Measurements from ENCODE around the gene FAM237A.

FAM237A gene
- long read RNA-seq: 0 reads

DNA sequence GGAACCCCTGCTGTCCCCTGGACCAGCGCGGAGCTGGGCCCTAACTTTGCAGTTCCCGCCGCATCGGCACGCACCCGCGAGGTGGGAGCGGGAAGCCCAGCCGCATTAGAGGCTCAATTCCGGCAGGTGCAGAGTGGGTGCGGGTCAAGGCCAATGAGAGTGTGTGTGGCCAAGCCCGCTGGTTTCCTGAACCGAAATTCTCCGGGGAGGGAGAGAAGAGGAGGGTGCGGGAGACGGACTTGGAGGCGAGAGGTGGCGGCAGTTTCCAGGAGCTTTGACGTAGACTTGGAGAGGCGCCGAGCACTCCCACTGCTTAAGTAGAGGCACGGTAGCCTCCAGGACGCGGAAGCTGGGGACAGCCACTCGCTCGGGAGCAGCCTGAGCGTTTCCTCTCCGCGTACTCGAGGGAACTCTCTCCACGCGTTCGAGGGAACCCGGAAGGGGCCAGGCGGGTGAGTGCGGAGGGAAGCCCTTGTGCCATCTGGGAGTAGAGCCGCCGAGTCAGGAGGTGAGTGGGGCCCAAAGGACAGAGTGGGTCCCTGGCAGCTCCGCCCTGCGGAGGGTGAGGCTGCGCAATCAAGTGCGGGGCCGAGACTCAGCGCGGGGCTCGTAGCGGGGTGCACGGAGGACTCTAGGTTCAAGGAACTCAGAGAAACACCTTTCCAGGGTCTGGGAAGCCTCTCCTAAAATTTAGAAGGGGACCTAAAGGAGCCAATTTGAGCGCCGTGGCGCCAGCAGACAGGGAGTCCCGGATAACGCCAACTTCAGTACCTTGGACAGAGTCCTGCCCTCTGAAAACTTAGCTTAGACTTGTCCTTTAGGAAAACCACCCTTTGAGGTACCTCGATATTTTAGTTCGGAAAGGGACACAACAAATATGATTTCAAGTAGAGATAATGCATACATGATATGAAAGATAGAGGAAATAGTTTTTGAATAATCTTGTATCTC lies at the start of gene FAM237A:
Gene FAM237A (plus strand): TSS at position 413 of the 951 bp plus-strand sequence. CDS start 1,750 bp downstream, outside the sequence.
- no peak within 1 kb of the TSS for H3K27ac ChIP-seq (replicated peaks)
- DNase-seq (ENCODE audit: low read depth in 1 of 2, low spot score in 1 of 2): peak in 1 of 2 experiments; percentile 1
- TF ChIP-seq GABPA (IDR thresholded peaks at IDR 0.05; ENCODE audit: low read depth) (no peak), POLR2AphosphoS5 (IDR thresholded peaks at IDR 0.05; ENCODE audit: low read depth) (no peak), SPI1 (IDR thresholded peaks at IDR 0.05; ENCODE audit: borderline replicate concordance, low read depth) (no peak)
- TF ChIP-seq, protein P1, sequence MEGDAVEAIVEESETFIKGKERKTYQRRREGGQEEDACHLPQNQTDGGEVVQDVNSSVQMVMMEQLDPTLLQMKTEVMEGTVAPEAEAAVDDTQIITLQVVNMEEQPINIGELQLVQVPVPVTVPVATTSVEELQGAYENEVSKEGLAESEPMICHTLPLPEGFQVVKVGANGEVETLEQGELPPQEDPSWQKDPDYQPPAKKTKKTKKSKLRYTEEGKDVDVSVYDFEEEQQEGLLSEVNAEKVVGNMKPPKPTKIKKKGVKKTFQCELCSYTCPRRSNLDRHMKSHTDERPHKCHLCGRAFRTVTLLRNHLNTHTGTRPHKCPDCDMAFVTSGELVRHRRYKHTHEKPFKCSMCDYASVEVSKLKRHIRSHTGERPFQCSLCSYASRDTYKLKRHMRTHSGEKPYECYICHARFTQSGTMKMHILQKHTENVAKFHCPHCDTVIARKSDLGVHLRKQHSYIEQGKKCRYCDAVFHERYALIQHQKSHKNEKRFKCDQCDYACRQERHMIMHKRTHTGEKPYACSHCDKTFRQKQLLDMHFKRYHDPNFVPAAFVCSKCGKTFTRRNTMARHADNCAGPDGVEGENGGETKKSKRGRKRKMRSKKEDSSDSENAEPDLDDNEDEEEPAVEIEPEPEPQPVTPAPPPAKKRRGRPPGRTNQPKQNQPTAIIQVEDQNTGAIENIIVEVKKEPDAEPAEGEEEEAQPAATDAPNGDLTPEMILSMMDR (IDR thresholded peaks at IDR 0.05; ENCODE audit: insufficient read depth, low read length): no peak
- TF ChIP-seq, protein P2, sequence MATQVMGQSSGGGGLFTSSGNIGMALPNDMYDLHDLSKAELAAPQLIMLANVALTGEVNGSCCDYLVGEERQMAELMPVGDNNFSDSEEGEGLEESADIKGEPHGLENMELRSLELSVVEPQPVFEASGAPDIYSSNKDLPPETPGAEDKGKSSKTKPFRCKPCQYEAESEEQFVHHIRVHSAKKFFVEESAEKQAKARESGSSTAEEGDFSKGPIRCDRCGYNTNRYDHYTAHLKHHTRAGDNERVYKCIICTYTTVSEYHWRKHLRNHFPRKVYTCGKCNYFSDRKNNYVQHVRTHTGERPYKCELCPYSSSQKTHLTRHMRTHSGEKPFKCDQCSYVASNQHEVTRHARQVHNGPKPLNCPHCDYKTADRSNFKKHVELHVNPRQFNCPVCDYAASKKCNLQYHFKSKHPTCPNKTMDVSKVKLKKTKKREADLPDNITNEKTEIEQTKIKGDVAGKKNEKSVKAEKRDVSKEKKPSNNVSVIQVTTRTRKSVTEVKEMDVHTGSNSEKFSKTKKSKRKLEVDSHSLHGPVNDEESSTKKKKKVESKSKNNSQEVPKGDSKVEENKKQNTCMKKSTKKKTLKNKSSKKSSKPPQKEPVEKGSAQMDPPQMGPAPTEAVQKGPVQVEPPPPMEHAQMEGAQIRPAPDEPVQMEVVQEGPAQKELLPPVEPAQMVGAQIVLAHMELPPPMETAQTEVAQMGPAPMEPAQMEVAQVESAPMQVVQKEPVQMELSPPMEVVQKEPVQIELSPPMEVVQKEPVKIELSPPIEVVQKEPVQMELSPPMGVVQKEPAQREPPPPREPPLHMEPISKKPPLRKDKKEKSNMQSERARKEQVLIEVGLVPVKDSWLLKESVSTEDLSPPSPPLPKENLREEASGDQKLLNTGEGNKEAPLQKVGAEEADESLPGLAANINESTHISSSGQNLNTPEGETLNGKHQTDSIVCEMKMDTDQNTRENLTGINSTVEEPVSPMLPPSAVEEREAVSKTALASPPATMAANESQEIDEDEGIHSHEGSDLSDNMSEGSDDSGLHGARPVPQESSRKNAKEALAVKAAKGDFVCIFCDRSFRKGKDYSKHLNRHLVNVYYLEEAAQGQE (IDR thresholded peaks at IDR 0.05; ENCODE audit: insufficient replicate concordance, low read depth): peak; percentile 97
- H3K4me3 ChIP-seq (replicated peaks; ENCODE audit: insufficient read depth, low read length): no peak within 1 kb of the TSS
- no peaks in the 10 kb centered on the region for H3K27me3 ChIP-seq (ENCODE audit: insufficient read depth, poor library complexity, severe bottlenecking)

DNA sequence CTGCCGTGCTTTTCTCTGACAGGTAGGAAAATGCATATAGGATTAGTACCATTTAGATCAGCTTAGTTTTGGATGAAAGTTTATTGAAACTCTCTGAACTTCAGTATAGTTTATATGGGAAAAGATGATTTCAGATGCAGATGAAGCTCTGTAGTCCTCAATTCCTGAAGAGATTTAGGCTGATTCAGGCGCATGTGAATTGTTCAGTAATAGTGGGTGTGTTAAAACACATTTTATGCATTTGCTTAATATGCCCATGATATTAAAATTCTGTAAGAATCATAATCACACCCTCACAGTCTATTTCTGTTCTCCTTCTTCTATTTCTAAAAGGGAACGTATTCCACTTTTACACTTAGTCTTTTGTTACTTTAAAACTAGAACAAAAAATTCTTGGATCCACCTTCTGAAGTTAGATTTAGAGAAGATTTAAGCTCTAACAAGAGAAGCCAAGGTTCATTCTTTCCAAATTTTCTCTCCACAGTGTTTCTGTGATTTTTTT lies 44.5 kb upstream of the FAM237A start:
- no peak for DNase-seq (ENCODE audit: low read depth in 1 of 2, low spot score in 1 of 2)
- Histone ChIP-seq H3K27ac (replicated peaks) (no peak overlapping the region), H3K27me3 (ENCODE audit: insufficient read depth, poor library complexity, severe bottlenecking) (no peaks in the 10 kb centered on the region), H3K4me3 (replicated peaks; ENCODE audit: insufficient read depth, low read length) (no peak overlapping the region)
- TF ChIP-seq, protein P1 (IDR thresholded peaks at IDR 0.05; ENCODE audit: insufficient read depth, low read length): no peak
- TF ChIP-seq, protein P2 (IDR thresholded peaks at IDR 0.05; ENCODE audit: insufficient replicate concordance, low read depth): no peak
- TF ChIP-seq POLR2AphosphoS5 (IDR thresholded peaks at IDR 0.05; ENCODE audit: low read depth): no peak
- TF ChIP-seq GABPA (IDR thresholded peaks at IDR 0.05; ENCODE audit: low read depth): no peak

DNA sequence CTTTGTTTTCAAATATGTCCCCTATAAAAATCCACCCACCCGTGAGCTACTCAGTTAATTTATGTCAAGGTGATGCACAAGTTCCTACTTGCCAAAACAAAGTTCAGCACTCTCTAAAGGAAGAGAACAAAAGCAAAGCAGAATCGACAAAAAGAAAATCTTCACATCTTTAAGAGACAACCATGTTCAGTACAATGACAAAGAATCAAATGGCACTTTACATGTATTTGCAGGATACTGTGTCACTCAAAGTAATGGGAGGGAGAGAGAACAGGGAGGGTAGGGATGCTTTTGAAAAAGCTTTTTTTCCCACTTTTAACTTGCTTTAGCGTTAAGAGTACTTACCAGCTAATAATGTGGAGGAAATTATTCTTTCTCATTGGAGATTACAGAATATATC lies 39.0 kb upstream of the FAM237A start:
- no peak overlapping the region for H3K27ac ChIP-seq (replicated peaks)

More for the DNA sequence above, 39.0 kb upstream of the FAM237A start:
- no peak for DNase-seq (ENCODE audit: low read depth in 1 of 2, low spot score in 1 of 2)
- TF ChIP-seq, protein P1 (IDR thresholded peaks at IDR 0.05; ENCODE audit: insufficient read depth, low read length): no peak
- TF ChIP-seq, protein P2 (IDR thresholded peaks at IDR 0.05; ENCODE audit: insufficient replicate concordance, low read depth): no peak
- no peak for TF ChIP-seq SPI1 (IDR thresholded peaks at IDR 0.05; ENCODE audit: borderline replicate concordance, low read depth)
- no peak for TF ChIP-seq POLR2AphosphoS5 (IDR thresholded peaks at IDR 0.05; ENCODE audit: low read depth)
- TF ChIP-seq GABPA (IDR thresholded peaks at IDR 0.05; ENCODE audit: low read depth): no peak
- no peak overlapping the region for H3K4me3 ChIP-seq (replicated peaks; ENCODE audit: insufficient read depth, low read length)
- H3K27me3 ChIP-seq (ENCODE audit: insufficient read depth, poor library complexity, severe bottlenecking): peaks cover 2% of the 10 kb centered on the region

Data from HL-60 (cell line).